Measurements from ENCODE around the gene VCP.

- no peak for TF ChIP-seq POLR2A (IDR thresholded peaks at IDR 0.05)
- TF ChIP-seq CTCF (IDR thresholded peaks at IDR 0.05) = no peak
Measured at GRCh38 chr9:35054185-35054835, 18.1 kb downstream of the VCP start.
